ENCODE measurements around the gene PFKP.

Gene PFKP

DNA sequence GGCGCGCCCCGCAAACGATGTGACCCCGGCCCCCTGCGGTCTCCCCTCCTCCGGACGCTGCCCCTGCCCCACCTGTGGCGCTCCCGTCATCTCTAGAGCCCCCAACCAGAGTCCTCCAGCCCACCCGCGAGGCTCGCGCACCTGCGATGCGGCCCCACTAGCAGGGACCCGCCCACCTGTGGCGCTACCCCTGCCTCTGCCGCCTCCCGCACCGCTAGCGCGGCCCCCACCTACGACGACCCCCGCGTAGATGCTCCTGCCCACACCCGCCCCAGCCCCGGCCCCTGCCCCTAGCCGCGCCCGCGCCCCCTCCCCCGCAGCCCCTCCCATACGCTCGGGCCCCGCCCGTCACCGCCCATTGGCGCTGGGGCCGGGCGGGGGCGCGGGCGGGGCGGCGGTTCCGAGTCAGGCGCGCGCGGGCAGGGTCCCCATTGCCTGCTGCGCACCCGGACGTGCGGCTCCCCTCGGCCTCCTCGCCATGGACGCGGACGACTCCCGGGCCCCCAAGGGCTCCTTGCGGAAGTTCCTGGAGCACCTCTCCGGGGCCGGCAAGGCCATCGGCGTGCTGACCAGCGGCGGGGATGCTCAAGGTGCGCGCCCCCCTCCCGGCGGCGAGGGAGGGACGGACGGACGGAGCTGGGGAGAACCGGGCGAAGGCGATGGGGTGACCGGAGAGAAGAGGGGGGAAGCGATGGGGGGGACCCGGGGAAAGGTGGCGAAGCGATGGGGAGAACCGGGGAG lies at the start of gene PFKP:
Gene PFKP, plus strand, starts transcription at position 431 of the 741 bp plus-strand sequence. Its CDS starts 48 bp downstream, at position 479.
- no peaks in the 10 kb centered on the region for H3K9me3 ChIP-seq (ENCODE audit: control insufficient read depth, low read length)
- H3K36me3 ChIP-seq (ENCODE audit: control insufficient read depth, insufficient read depth, low read length, severe bottlenecking): no peaks in the 10 kb centered on the region
- H3K9ac ChIP-seq (ENCODE audit: low read length): peak within 1 kb of the TSS; percentile 87
- peaks cover 5% of the 10 kb centered on the region for H3K4me1 ChIP-seq (ENCODE audit: control insufficient read depth, insufficient read depth, low read length)
- peak within 1 kb of the TSS; percentile 88 for H3K4me3 ChIP-seq (ENCODE audit: low read length)
- DNase-seq (ENCODE audit: low read depth): peak; percentile 77
- H3K27me3 ChIP-seq (replicated peaks; ENCODE audit: control insufficient read depth, insufficient read depth, low read length): no peaks in the 10 kb centered on the region

DNA sequence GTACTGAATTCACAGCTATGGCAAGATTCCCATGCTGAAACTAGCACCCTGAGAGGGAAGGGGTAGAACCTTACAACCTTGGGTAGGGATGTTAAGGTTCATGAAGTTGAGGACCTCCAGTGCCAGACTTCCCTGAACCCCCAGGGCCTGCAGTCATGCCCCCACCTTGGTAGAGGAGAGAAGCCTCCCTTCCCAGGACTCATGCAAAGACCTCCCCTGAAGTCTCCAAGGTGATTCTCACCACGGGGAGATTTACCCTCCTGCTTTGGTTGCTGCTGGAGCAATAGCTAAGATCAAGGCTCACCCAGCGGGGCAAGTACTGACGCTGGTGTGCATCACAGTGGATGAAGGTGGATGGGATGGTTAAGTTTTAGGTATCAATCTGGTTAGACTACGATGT lies 49.1 kb upstream of the PFKP start:
- no peak for DNase-seq (ENCODE audit: low read depth)
- H3K4me3 ChIP-seq (ENCODE audit: low read length): no peak overlapping the region

DNA sequence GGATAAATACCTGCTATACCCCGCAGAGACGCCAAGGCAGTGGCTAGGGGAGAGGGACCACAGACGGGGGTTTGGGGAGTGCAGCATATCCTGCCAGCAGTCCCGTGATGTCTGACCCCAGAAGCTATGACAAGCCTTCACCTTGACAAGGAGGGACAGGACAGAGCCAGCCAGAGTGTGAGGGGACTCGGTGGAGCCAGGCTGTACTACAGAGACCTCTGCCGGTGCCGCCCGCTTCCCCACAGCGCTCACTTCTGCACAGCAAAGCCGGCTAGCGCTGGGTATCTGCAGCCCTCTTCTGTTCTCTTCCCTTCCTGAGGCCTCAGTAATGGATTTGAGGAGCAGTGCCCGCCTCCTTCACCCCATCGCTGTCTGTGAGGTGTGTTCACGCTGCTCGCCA lies 47.0 kb upstream of the PFKP start:
- Histone ChIP-seq H3K27me3 (replicated peaks; ENCODE audit: control insufficient read depth, insufficient read depth, low read length) (peaks cover 34% of the 10 kb centered on the region), H3K4me3 (ENCODE audit: low read length) (no peak overlapping the region), H3K4me1 (ENCODE audit: control insufficient read depth, insufficient read depth, low read length) (no peaks in the 10 kb centered on the region), H3K9me3 (ENCODE audit: control insufficient read depth, low read length) (peaks cover 14% of the 10 kb centered on the region), H3K36me3 (ENCODE audit: control insufficient read depth, insufficient read depth, low read length, severe bottlenecking) (no peaks in the 10 kb centered on the region), H3K9ac (ENCODE audit: low read length) (no peak overlapping the region)
- no peak for DNase-seq (ENCODE audit: low read depth)

More for the DNA sequence above, 49.1 kb upstream of the PFKP start:
- H3K4me1 ChIP-seq (ENCODE audit: control insufficient read depth, insufficient read depth, low read length): no peaks in the 10 kb centered on the region
- H3K36me3 ChIP-seq (ENCODE audit: control insufficient read depth, insufficient read depth, low read length, severe bottlenecking): no peaks in the 10 kb centered on the region
- peaks cover 3% of the 10 kb centered on the region for H3K9me3 ChIP-seq (ENCODE audit: control insufficient read depth, low read length)
- no peak overlapping the region for H3K9ac ChIP-seq (ENCODE audit: low read length)
- peaks cover 47% of the 10 kb centered on the region for H3K27me3 ChIP-seq (replicated peaks; ENCODE audit: control insufficient read depth, insufficient read depth, low read length)

- no peak for DNase-seq (ENCODE audit: low read depth)
- Histone ChIP-seq H3K36me3 (ENCODE audit: control insufficient read depth, insufficient read depth, low read length, severe bottlenecking) (no peaks in the 10 kb centered on the region), H3K4me1 (ENCODE audit: control insufficient read depth, insufficient read depth, low read length) (no peaks in the 10 kb centered on the region), H3K27me3 (replicated peaks; ENCODE audit: control insufficient read depth, insufficient read depth, low read length) (peaks cover 30% of the 10 kb centered on the region), H3K9me3 (ENCODE audit: control insufficient read depth, low read length) (peaks cover 14% of the 10 kb centered on the region), H3K9ac (ENCODE audit: low read length) (no peak overlapping the region), H3K4me3 (ENCODE audit: low read length) (no peak overlapping the region)
Observed at GRCh38 chr10:3020881-3021280, 46.5 kb upstream of the PFKP start.

GRCh38 chr10:3022027-3022426 lies 45.3 kb upstream of the PFKP start:
- no peak for DNase-seq (ENCODE audit: low read depth)

GRCh38 chr10:3023892-3024291 lies 43.5 kb upstream of the PFKP start:
- Histone ChIP-seq H3K9me3 (ENCODE audit: control insufficient read depth, low read length) (peaks cover 14% of the 10 kb centered on the region), H3K9ac (ENCODE audit: low read length) (no peak overlapping the region), H3K27me3 (replicated peaks; ENCODE audit: control insufficient read depth, insufficient read depth, low read length) (peaks cover 26% of the 10 kb centered on the region), H3K4me1 (ENCODE audit: control insufficient read depth, insufficient read depth, low read length) (no peaks in the 10 kb centered on the region), H3K4me3 (ENCODE audit: low read length) (no peak overlapping the region), H3K36me3 (ENCODE audit: control insufficient read depth, insufficient read depth, low read length, severe bottlenecking) (no peaks in the 10 kb centered on the region)
- no peak for DNase-seq (ENCODE audit: low read depth)

More at GRCh38 chr10:3022027-3022426, 45.3 kb upstream of the PFKP start:
- no peaks in the 10 kb centered on the region for H3K4me1 ChIP-seq (ENCODE audit: control insufficient read depth, insufficient read depth, low read length)
- no peaks in the 10 kb centered on the region for H3K36me3 ChIP-seq (ENCODE audit: control insufficient read depth, insufficient read depth, low read length, severe bottlenecking)
- no peak overlapping the region for H3K9ac ChIP-seq (ENCODE audit: low read length)
- H3K4me3 ChIP-seq (ENCODE audit: low read length): no peak overlapping the region
- peaks cover 14% of the 10 kb centered on the region for H3K9me3 ChIP-seq (ENCODE audit: control insufficient read depth, low read length)
- H3K27me3 ChIP-seq (replicated peaks; ENCODE audit: control insufficient read depth, insufficient read depth, low read length): peaks cover 28% of the 10 kb centered on the region

GRCh38 chr10:3025026-3025683 lies 42.2 kb upstream of the PFKP start:
- H3K4me3 ChIP-seq (ENCODE audit: low read length): no peak overlapping the region
- no peaks in the 10 kb centered on the region for H3K4me1 ChIP-seq (ENCODE audit: control insufficient read depth, insufficient read depth, low read length)
- no peak for DNase-seq (ENCODE audit: low read depth)
- H3K36me3 ChIP-seq (ENCODE audit: control insufficient read depth, insufficient read depth, low read length, severe bottlenecking): no peaks in the 10 kb centered on the region
- H3K9me3 ChIP-seq (ENCODE audit: control insufficient read depth, low read length): peaks cover 11% of the 10 kb centered on the region
- peaks cover 21% of the 10 kb centered on the region for H3K27me3 ChIP-seq (replicated peaks; ENCODE audit: control insufficient read depth, insufficient read depth, low read length)
- no peak overlapping the region for H3K9ac ChIP-seq (ENCODE audit: low read length)

DNA sequence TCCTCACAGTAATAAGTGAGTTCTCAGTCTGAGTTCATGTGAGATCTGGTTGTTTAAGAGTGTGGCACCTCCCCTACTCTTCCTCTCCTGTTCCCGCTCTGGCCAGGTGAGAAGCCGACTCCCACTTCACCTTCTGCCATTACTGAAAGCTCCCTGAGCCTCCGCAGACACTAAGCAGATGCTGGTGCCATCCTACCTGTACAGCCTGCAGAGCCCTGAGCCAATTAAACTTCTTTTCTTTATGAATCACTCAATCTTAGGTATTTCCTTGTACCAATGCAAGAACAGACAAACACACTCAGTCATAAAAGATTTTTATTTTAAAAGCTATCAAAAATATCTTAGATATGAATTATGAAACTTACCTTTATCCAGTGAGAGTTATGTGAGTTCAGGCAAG lies 39.5 kb upstream of the PFKP start:
- H3K4me1 ChIP-seq (ENCODE audit: control insufficient read depth, insufficient read depth, low read length): no peaks in the 10 kb centered on the region
- H3K9ac ChIP-seq (ENCODE audit: low read length): no peak overlapping the region
- H3K27me3 ChIP-seq (replicated peaks; ENCODE audit: control insufficient read depth, insufficient read depth, low read length): peaks cover 14% of the 10 kb centered on the region
- H3K9me3 ChIP-seq (ENCODE audit: control insufficient read depth, low read length): peaks cover 11% of the 10 kb centered on the region
- DNase-seq (ENCODE audit: low read depth): no peak
- no peaks in the 10 kb centered on the region for H3K36me3 ChIP-seq (ENCODE audit: control insufficient read depth, insufficient read depth, low read length, severe bottlenecking)
- no peak overlapping the region for H3K4me3 ChIP-seq (ENCODE audit: low read length)

- Histone ChIP-seq H3K9ac (ENCODE audit: low read length) (no peak overlapping the region), H3K4me3 (ENCODE audit: low read length) (no peak overlapping the region), H3K4me1 (ENCODE audit: control insufficient read depth, insufficient read depth, low read length) (no peaks in the 10 kb centered on the region), H3K9me3 (ENCODE audit: control insufficient read depth, low read length) (peaks cover 9% of the 10 kb centered on the region), H3K27me3 (replicated peaks; ENCODE audit: control insufficient read depth, insufficient read depth, low read length) (peaks cover 17% of the 10 kb centered on the region), H3K36me3 (ENCODE audit: control insufficient read depth, insufficient read depth, low read length, severe bottlenecking) (no peaks in the 10 kb centered on the region)
- no peak for DNase-seq (ENCODE audit: low read depth)
Observed at GRCh38 chr10:3028441-3028840, 38.9 kb upstream of the PFKP start.

DNA sequence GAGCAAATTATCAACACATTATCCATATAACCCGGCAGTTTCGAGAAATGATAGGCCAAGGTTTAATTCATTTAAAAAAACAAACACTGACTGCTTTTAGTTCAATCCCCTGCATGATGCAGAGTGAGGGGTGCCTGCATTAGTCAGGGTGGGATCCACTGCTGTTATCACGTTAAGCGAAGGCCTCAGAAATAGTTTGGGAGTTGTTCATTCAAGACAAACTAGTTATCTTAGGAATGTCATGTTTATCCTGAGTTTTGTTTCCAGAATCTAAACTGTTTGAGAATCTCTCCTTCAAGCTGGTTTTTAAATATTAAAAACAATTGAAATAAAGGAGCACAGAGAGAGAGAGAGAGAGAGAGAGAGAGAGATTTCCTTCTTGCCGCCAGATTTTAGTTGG lies 36.6 kb upstream of the PFKP start:
- no peak for DNase-seq (ENCODE audit: low read depth)
- Histone ChIP-seq H3K4me1 (ENCODE audit: control insufficient read depth, insufficient read depth, low read length) (peaks cover 6% of the 10 kb centered on the region), H3K4me3 (ENCODE audit: low read length) (no peak overlapping the region)

GRCh38 chr10:3031490-3031889 lies 35.9 kb upstream of the PFKP start:
- Histone ChIP-seq H3K4me3 (ENCODE audit: low read length) (no peak overlapping the region), H3K9ac (ENCODE audit: low read length) (no peak overlapping the region), H3K36me3 (ENCODE audit: control insufficient read depth, insufficient read depth, low read length, severe bottlenecking) (no peaks in the 10 kb centered on the region), H3K27me3 (replicated peaks; ENCODE audit: control insufficient read depth, insufficient read depth, low read length) (peaks cover 23% of the 10 kb centered on the region), H3K4me1 (ENCODE audit: control insufficient read depth, insufficient read depth, low read length) (peaks cover 6% of the 10 kb centered on the region), H3K9me3 (ENCODE audit: control insufficient read depth, low read length) (no peaks in the 10 kb centered on the region)
- no peak for DNase-seq (ENCODE audit: low read depth)

More for the DNA sequence above, 36.6 kb upstream of the PFKP start:
- Histone ChIP-seq H3K27me3 (replicated peaks; ENCODE audit: control insufficient read depth, insufficient read depth, low read length) (peaks cover 17% of the 10 kb centered on the region), H3K9me3 (ENCODE audit: control insufficient read depth, low read length) (no peaks in the 10 kb centered on the region), H3K36me3 (ENCODE audit: control insufficient read depth, insufficient read depth, low read length, severe bottlenecking) (no peaks in the 10 kb centered on the region), H3K9ac (ENCODE audit: low read length) (no peak overlapping the region)
